ENCODE measurements around the gene PCDHGA8.
"Not testable (repeated sequence)": the region's sequence is repeated elsewhere in the genome, so short reads cannot be mapped to it uniquely, and the experiment has no call there.

PCDHGA8 gene

GRCh38 chr5:141374627-141375026 lies 17.8 kb upstream of the PCDHGA8 start:
- Histone ChIP-seq H3K4me1 (ENCODE audit: control insufficient read depth in 1 of 2, insufficient read depth in 1 of 2, low read depth in 1 of 2, low read length in 1 of 2) (no peaks in the 10 kb centered on the region), H3K36me3 (no peaks in the 10 kb centered on the region), H3K9me3 (peaks cover 38% of the 10 kb centered on the region), H3K27ac (no peak overlapping the region), H3K4me3 (ENCODE audit: low read depth in 1 of 2, low read length in 1 of 2) (no peak overlapping the region), H3K27me3 (peaks cover 96% of the 10 kb centered on the region)
- TF ChIP-seq, protein P1, sequence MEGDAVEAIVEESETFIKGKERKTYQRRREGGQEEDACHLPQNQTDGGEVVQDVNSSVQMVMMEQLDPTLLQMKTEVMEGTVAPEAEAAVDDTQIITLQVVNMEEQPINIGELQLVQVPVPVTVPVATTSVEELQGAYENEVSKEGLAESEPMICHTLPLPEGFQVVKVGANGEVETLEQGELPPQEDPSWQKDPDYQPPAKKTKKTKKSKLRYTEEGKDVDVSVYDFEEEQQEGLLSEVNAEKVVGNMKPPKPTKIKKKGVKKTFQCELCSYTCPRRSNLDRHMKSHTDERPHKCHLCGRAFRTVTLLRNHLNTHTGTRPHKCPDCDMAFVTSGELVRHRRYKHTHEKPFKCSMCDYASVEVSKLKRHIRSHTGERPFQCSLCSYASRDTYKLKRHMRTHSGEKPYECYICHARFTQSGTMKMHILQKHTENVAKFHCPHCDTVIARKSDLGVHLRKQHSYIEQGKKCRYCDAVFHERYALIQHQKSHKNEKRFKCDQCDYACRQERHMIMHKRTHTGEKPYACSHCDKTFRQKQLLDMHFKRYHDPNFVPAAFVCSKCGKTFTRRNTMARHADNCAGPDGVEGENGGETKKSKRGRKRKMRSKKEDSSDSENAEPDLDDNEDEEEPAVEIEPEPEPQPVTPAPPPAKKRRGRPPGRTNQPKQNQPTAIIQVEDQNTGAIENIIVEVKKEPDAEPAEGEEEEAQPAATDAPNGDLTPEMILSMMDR (IDR thresholded peaks at IDR 0.05) = no peak

GRCh38 chr5:141375444-141376155 lies 16.8 kb upstream of the PCDHGA8 start:
- H3K9me3 ChIP-seq = peaks cover 38% of the 10 kb centered on the region
- peaks cover 94% of the 10 kb centered on the region for H3K27me3 ChIP-seq
- not testable (repeated sequence) for H3K36me3 ChIP-seq

DNA sequence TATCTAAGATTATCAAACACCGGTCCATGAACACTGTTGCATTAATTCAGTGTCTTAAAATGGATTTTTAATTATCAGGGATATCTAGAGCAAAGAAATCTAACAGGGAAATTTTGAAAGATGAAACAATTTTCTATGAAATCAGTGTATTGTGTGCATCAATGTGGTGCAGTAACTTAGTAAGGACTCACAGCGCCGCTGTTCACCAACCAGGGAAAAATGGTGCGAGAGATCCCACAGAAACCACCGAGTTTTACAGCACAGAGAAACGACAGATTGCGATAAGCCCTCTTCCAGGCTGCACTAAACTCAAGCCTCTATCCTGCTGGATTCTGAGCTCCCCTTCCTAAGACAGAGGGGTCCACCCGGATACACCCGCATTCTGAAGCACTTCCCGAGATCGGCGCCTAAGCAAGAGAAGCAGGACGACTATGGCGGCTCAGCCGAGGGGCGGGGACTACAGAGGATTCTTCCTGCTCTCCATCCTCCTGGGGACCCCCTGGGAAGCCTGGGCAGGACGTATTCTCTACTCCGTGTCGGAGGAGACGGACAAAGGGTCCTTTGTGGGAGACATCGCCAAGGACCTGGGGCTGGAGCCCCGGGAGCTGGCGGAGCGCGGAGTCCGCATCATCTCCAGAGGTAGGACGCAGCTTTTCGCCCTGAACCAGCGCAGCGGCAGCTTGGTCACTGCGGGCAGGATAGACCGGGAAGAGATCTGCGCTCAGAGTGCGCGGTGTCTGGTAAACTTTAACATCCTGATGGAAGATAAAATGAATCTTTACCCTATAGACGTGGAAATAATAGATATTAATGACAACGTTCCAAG lies 9.8 kb upstream of the PCDHGA8 start, which contains the start of gene PCDHGA7:
Gene PCDHGA7, plus strand, starts transcription at position 274 of the 826 bp plus-strand sequence. Its CDS starts 158 bp downstream, at position 432.
- TF ChIP-seq, protein P1 (IDR thresholded peaks at IDR 0.05) = no peak
- no peak within 1 kb of the TSS for H3K4me3 ChIP-seq (ENCODE audit: low read depth in 1 of 2, low read length in 1 of 2)
- peaks cover 12% of the 10 kb centered on the region for H3K9me3 ChIP-seq
- H3K36me3 ChIP-seq = no peaks in the 10 kb centered on the region
- no peaks in the 10 kb centered on the region for H3K4me1 ChIP-seq (ENCODE audit: control insufficient read depth in 1 of 2, insufficient read depth in 1 of 2, low read depth in 1 of 2, low read length in 1 of 2)
- H3K27me3 ChIP-seq = peaks cover 97% of the 10 kb centered on the region
- no peak within 1 kb of the TSS for H3K27ac ChIP-seq

More at GRCh38 chr5:141375444-141376155, 16.8 kb upstream of the PCDHGA8 start:
- not testable (repeated sequence) for H3K4me1 ChIP-seq (ENCODE audit: control insufficient read depth in 1 of 2, insufficient read depth in 1 of 2, low read depth in 1 of 2, low read length in 1 of 2); H3K4me3 ChIP-seq (ENCODE audit: low read depth in 1 of 2, low read length in 1 of 2); H3K27ac ChIP-seq

GRCh38 chr5:141383345-141383744 lies 9.1 kb upstream of the PCDHGA8 start:
- TF ChIP-seq, protein P1 (IDR thresholded peaks at IDR 0.05) = no peak
- H3K9me3 ChIP-seq = peaks cover 9% of the 10 kb centered on the region
- H3K27me3 ChIP-seq = peaks cover 96% of the 10 kb centered on the region
- H3K27ac ChIP-seq = no peak overlapping the region
- no peaks in the 10 kb centered on the region for H3K36me3 ChIP-seq
- H3K4me1 ChIP-seq (ENCODE audit: control insufficient read depth in 1 of 2, insufficient read depth in 1 of 2, low read depth in 1 of 2, low read length in 1 of 2) = no peaks in the 10 kb centered on the region
- H3K4me3 ChIP-seq (ENCODE audit: low read depth in 1 of 2, low read length in 1 of 2) = no peak overlapping the region

- Histone ChIP-seq H3K36me3 (no peaks in the 10 kb centered on the region), H3K27ac (no peak overlapping the region), H3K4me1 (ENCODE audit: control insufficient read depth in 1 of 2, insufficient read depth in 1 of 2, low read depth in 1 of 2, low read length in 1 of 2) (no peaks in the 10 kb centered on the region), H3K27me3 (peaks cover 96% of the 10 kb centered on the region), H3K4me3 (ENCODE audit: low read depth in 1 of 2, low read length in 1 of 2) (no peak overlapping the region), H3K9me3 (peaks cover 18% of the 10 kb centered on the region)
- TF ChIP-seq, protein P1 (IDR thresholded peaks at IDR 0.05) = no peak
Measured at GRCh38 chr5:141384471-141385267, 7.8 kb upstream of the PCDHGA8 start.

DNA sequence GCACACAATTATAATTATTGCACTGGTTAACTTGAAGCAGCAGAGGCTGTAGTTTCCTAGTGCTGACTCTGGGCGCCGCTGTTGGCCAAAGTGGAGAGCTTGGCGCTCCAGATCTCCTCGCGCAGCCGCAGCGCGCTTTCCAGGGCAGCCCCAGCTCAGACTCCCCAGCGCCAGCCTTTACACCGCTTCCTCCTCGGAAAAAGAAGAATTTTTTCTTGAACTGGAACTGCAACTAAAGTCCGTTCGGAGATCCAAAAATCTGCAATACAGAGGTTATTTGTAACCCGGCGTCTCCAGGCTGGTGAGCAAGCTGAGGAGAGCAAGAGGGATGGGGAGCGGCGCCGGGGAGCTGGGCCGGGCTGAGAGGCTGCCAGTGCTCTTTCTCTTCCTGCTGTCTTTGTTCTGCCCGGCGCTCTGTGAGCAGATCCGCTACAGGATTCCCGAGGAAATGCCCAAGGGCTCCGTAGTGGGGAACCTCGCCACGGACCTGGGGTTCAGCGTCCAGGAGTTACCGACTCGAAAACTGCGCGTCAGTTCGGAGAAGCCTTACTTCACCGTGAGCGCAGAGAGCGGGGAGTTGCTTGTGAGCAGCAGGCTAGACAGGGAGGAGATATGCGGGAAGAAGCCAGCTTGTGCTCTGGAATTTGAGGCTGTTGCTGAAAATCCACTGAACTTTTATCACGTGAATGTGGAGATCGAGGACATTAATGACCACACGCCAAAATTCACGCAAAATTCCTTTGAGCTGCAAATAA lies 4.7 kb upstream of the PCDHGA8 start, which contains the start of gene PCDHGB4:
Gene PCDHGB4, plus strand, starts transcription at position 142 of the 755 bp plus-strand sequence. Its CDS starts 187 bp downstream, at position 329.
- not testable (repeated sequence) for H3K27ac ChIP-seq; H3K4me3 ChIP-seq (ENCODE audit: low read depth in 1 of 2, low read length in 1 of 2); H3K4me1 ChIP-seq (ENCODE audit: control insufficient read depth in 1 of 2, insufficient read depth in 1 of 2, low read depth in 1 of 2, low read length in 1 of 2); H3K36me3 ChIP-seq
- H3K27me3 ChIP-seq = peaks cover 98% of the 10 kb centered on the region
- peaks cover 20% of the 10 kb centered on the region for H3K9me3 ChIP-seq

Data from neutrophil (primary cell).